ENCODE results near the gene CCHCR1.

The CCHCR1 gene

DNA sequence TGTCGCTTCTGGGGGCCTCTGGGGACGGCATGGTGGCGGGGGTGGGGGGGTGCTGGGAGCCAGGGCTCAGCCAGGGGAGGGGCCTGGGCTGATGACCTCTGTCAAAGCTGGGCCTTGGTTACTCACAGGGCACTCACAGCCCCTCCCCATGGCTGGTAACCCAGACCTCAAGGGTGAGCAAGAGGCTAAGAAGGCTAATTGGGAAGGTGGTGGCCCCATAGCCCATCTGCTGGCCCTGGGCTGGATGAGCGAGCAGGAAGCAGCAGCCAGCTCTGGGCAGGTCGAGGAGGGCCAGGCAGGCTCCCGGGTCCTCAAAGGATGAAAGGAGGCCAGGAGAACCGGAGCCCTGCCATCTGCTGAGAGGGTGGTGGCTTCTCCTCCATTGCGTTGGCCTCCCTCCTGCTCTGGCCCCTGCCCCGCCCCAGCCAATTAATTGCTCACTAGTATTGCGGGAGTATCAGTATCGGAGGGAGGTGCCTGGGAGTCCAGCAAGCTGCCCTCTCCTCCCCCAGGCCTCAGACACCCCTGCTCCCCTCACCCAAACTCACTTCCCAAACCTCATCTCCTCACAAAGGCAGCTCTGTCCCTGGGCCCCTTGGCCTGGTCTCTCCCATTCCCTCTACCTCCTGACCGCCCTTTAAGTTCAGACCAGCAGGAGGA lies 36.3 kb downstream of the CCHCR1 start:
- FAIRE-seq: no peak
- TF ChIP-seq POLR2A (IDR thresholded peaks at IDR 0.05; ENCODE audit: low read depth, low read length): no peak

DNA sequence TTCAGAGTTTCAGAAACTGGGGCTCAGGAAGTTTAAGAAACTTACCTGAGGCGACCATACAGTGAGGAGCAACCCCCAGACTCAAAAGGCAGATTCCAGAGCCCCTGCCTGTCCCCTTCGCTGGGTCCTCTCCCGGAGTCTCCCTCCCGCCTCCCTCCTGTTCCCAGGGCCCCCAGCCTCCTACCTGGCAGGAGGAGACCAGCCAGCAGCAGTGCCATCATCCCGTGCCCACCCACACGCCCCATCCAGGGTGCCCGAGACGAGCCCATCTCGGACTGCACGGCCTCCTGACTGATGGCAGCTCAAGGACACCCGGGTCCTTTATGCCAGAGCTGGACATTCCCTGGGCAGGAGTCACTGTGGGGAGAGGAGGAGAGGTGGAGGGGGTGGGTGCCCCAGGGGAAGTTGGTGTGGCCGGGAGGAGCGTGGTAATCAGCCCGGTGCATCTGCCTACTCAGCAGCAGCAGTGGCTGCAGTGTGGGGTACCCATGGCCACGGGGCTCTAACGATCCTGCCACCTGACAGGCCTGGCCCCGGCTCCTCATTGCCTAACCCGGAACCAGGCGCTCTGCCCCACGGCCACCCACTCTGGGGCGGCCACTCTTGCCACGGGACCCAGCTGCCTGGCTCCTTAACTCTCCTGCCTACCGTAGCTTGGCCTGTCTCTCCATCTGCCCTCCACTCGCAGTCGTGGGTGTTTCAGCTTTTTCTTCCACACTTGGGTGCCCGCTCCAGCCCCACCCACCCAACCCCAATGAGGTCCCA lies 37.3 kb downstream of the CCHCR1 start, which contains the start of gene CDSN:
TSS of gene CDSN (minus strand) at position 296 of the 765 bp plus-strand sequence. CDS start at position 269, 27 bp downstream.
- no peak for TF ChIP-seq POLR2A (IDR thresholded peaks at IDR 0.05; ENCODE audit: low read depth, low read length)
- no peak for DNase-seq (ENCODE audit: insufficient read length, low spot score)
- FAIRE-seq: no peak

More for the DNA sequence above, 36.3 kb downstream of the CCHCR1 start:
- DNase-seq (ENCODE audit: insufficient read length, low spot score): no peak

DNA sequence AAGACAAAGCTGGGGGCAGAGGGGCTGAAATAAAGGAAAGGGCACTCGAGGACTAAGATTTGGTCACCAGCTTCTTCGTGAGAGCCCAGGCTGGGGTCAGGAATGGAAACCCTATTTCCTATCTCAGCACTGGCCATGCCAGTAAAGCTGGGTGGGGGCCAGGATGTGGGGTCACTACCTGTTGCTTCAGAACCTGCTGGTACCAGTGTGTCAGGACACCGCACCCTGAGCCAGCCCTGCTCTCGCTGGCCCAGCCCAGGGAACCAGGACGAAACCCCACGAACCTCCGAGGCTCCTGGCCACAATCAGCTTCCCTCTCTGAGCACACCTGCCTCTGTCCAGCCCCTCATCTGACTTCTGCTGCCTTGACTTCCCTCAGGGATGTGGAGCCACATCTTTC lies 39.4 kb downstream of the CCHCR1 start:
- TF ChIP-seq POLR2A (IDR thresholded peaks at IDR 0.05; ENCODE audit: low read depth, low read length): no peak
- FAIRE-seq (no peak), DNase-seq (ENCODE audit: insufficient read length, low spot score) (no peak)

DNA sequence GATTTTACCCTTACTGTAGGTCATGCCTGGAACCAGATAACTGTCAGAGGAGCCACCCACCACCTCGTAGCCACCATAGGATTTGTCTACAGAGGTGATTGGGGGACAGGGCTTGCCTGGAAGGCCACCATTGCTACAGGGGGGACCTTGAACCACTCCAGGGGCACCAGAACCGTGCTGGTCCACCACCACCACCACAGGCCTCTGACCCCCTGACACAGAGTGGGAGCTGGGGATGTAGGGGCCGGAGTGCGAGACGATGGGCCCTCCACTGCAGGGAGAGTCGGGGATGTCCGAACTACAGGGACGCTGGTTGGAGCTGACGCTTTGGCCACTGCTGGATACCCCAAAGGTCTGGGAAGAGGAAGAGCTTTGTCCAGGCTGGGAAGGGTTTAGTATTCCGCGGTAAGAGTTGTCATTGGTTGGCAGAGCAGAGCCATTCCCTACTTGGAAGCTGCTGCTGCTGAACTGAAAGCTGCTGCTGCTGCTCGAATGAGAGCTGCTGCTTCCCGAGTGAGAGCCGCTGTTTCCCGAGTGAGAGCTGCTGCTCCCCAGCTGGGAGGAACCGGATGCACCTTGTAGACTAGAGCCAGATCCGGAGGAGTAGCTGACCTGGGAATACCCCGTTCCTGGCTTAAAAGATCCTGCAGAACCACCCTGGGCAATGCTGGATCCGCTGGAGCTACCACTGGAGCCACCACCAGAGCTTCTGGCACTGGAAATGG lies 40.8 kb downstream of the CCHCR1 start:
- no peak for FAIRE-seq
- no peak for DNase-seq (ENCODE audit: insufficient read length, low spot score)
- no peak for TF ChIP-seq POLR2A (IDR thresholded peaks at IDR 0.05; ENCODE audit: low read depth, low read length)

GRCh38 chr6:31115941-31116560 lies 41.6 kb downstream of the CCHCR1 start:
- no peak for TF ChIP-seq POLR2A (IDR thresholded peaks at IDR 0.05; ENCODE audit: low read depth, low read length)
- DNase-seq (ENCODE audit: insufficient read length, low spot score) (no peak), FAIRE-seq (no peak)

GRCh38 chr6:31114970-31115849 lies 42.4 kb downstream of the CCHCR1 start:
- FAIRE-seq (no peak), DNase-seq (ENCODE audit: insufficient read length, low spot score) (no peak)
- 0 out of 2 replicates have a peak, but pooled peaks have one; percentile 30 for TF ChIP-seq POLR2A (IDR thresholded peaks at IDR 0.05; ENCODE audit: low read depth, low read length)

DNA sequence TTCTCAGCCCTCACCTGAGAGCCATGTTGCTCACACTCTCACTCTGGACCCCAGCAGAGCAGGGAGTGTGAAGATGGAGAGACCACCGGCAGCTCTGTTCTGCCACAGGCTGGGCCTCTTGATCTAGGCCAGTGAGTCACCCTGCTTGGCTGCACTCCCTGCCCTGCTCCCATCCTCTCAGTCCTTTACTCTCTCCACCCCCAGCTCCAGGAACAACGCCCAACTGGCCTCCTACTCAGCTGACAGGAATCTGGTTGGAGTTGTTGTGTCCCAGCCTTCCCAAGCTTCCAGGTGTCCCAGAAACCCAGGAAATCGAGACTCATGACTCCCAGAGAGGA lies 43.1 kb downstream of the CCHCR1 start, which contains the start of gene PSORS1C1:
TSS of gene PSORS1C1 (plus strand) at position 260 of the 338 bp plus-strand sequence. CDS start 14,833 bp downstream, outside the sequence.
- TF ChIP-seq POLR2A (IDR thresholded peaks at IDR 0.05; ENCODE audit: low read depth, low read length): peak; percentile 60
- peak; percentile 80 for DNase-seq (ENCODE audit: insufficient read length, low spot score)
- peak; percentile 68 for FAIRE-seq

GRCh38 chr6:31113861-31114540 lies 43.6 kb downstream of the CCHCR1 start:
- no peak for DNase-seq (ENCODE audit: insufficient read length, low spot score)
- no peak for TF ChIP-seq POLR2A (IDR thresholded peaks at IDR 0.05; ENCODE audit: low read depth, low read length)
- FAIRE-seq: no peak

DNA sequence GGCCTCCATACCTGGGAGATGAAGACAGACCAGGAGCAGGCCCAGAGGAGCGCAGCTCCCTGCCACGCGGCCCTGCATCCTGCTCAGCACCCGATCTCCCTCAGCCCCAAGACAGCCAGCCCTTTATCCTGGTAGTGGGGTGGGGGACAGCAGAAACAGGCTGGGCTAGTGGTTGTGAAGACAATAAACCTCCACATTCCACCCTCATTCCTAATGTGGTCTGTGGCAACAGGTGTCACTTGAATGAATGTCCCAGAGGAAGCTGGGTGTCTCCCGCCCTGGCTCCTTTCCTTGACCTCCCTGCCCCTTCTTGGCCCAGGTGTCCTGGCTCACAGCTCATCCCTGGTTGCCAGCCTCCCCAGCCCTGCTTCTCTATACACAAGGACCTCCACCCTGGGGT lies 45.1 kb downstream of the CCHCR1 start, which contains the start of gene C6orf15:
TSS of gene C6orf15 (minus strand) at position 98 of the 400 bp plus-strand sequence. CDS start at position 78, 20 bp downstream.
- FAIRE-seq: no peak
- no peak for DNase-seq (ENCODE audit: insufficient read length, low spot score)
- no peak for TF ChIP-seq POLR2A (IDR thresholded peaks at IDR 0.05; ENCODE audit: low read depth, low read length)

- FAIRE-seq (no peak), DNase-seq (ENCODE audit: insufficient read length, low spot score) (no peak)
- no peak for TF ChIP-seq POLR2A (IDR thresholded peaks at IDR 0.05; ENCODE audit: low read depth, low read length)
Observed at GRCh38 chr6:31111712-31112111, 45.9 kb downstream of the CCHCR1 start.

- TF ChIP-seq POLR2A (IDR thresholded peaks at IDR 0.05; ENCODE audit: low read depth, low read length): no peak
- no peak for DNase-seq (ENCODE audit: insufficient read length, low spot score)
- FAIRE-seq: no peak
Observed at GRCh38 chr6:31110825-31111582, 46.6 kb downstream of the CCHCR1 start.

GRCh38 chr6:31107052-31107451 lies 50.5 kb downstream of the CCHCR1 start:
- no peak for TF ChIP-seq POLR2A (IDR thresholded peaks at IDR 0.05; ENCODE audit: low read depth, low read length)
- FAIRE-seq (no peak), DNase-seq (ENCODE audit: insufficient read length, low spot score) (no peak)

Data from H54 (cell line).